Smooth muscle cell (in vitro differentiated cells): ENCODE results near the gene F5. TPM values are rescaled to one million over a fixed set of nuclear protein-coding genes. Genes with fewer than 3 reads are reported as not detected.

Experiments
- DNase-seq: peaks from one replicate; lab custom pipeline; 2025; ENCODE audit not compliant: unreplicated experiment; lab: John Stamatoyannopoulos, UW
- H2AFZ ChIP-seq: fragments of 200-600 bp; sonication (generic); 2 replicates; pipeline ENCODE4 v1.6.0; 2016; ENCODE audit warnings: antibody characterized with exemption, low read depth, mild to moderate bottlenecking
- H3F3A ChIP-seq: fragments of 200-600 bp; sonication (generic); 2 replicates; pipeline ENCODE4 v1.6.0; 2017; ENCODE audit warnings: antibody characterized with exemption, low read depth
- H3K27ac ChIP-seq: fragments of 200-600 bp; sonication (generic); 2 replicates; pipeline ENCODE4 v1.5.1; 2016; ENCODE audit warnings: low read depth, mild to moderate bottlenecking
- H3K27me3 ChIP-seq: fragments of 200-600 bp; sonication (generic); 2 replicates; pipeline ENCODE4 v1.6.1; 2016; ENCODE audit warnings: low read depth, mild to moderate bottlenecking
- H3K36me3 ChIP-seq: fragments of 200-600 bp; sonication (generic); 2 replicates; pipeline ENCODE4 v1.5.1; 2016; ENCODE audit warnings: low read depth
- H3K4me1 ChIP-seq: fragments of 200-600 bp; sonication (generic); 2 replicates; pipeline ENCODE4 v1.5.1; 2016; ENCODE audit warnings: low read depth
- H3K4me2 ChIP-seq: fragments of 200-600 bp; sonication (generic); 2 replicates; pipeline ENCODE4 v1.6.0; 2016; ENCODE audit warnings: mild to moderate bottlenecking
- H3K4me3 ChIP-seq: fragments of 200-600 bp; sonication (generic); 2 replicates; pipeline ENCODE4 v1.5.1; 2016; ENCODE audit warnings: mild to moderate bottlenecking
- H3K79me2 ChIP-seq: fragments of 200-600 bp; sonication (generic); 2 replicates; pipeline ENCODE4 v1.6.0; 2016; ENCODE audit warnings: low read depth, mild to moderate bottlenecking
- H3K9ac ChIP-seq: fragments of 200-600 bp; sonication (generic); 2 replicates; pipeline ENCODE4 v1.6.0; 2016; ENCODE audit warnings: low read depth
- H3K9me3 ChIP-seq: fragments of 200-600 bp; sonication (generic); replicated peaks from 2 replicates; pipeline ENCODE4 v1.5.1; 2016; ENCODE audit warnings: low read depth
- H4K20me1 ChIP-seq: fragments of 200-600 bp; sonication (generic); 2 replicates; pipeline ENCODE4 v1.6.0; 2016; ENCODE audit warnings: low read depth
- CTCF ChIP-seq: fragments of 200-600 bp; sonication (generic); IDR thresholded peaks from 2 replicates; pipeline ENCODE4 v1.5.1; 2017; ENCODE audit warnings: borderline replicate concordance, mild to moderate bottlenecking, antibody characterized with exemption; ENCODE audit not compliant: insufficient read depth, poor library complexity, severe bottlenecking
- WGBS: methylation state at CpG from one replicate; pipeline ENCODE4 v1.1.7; 2016; ENCODE audit warnings: low lambda C conversion rate; 5-methylcytosine and 5-hydroxymethylcytosine counted together
- polyA plus RNA-seq: library from polyadenylated mRNA; unstranded; fragments of >200 nt; fragmentation: Nextera tagmentation; extraction: Ambion mirVana; gene quantifications from 2 replicates; pipeline ENCODE4 v1.2.1, GENCODE V29; 2016
- total RNA-seq: library from RNA; depleted of rRNA; stranded (reverse); fragments of >200 nt; gene quantifications from 2 replicates; pipeline ENCODE4 v1.2.3, GENCODE V29; 2014

Gene F5
- total and polyA plus RNA-seq, 2 experiments from 2014 or later, result 0.13 to 0.45 TPM

GRCh38 chr1:169630006-169630405, 43.7 kb upstream of the F5 start, which contains the start of gene SELP:
SELP (minus strand) TSS chr1:169630124; CDS start chr1:169630074, 50 bp downstream.
- Histone ChIP-seq H4K20me1 (no peaks in the 10 kb centered on the region), H3K4me2 (no peak within 1 kb of the TSS), H3K4me3 (no peak within 1 kb of the TSS), H3K9ac (no peak within 1 kb of the TSS), H2AFZ (no peak within 1 kb of the TSS), H3K27me3 (no peaks in the 10 kb centered on the region), H3K27ac (no peak within 1 kb of the TSS), H3K4me1 (no peaks in the 10 kb centered on the region), H3K36me3 (no peaks in the 10 kb centered on the region), H3K9me3 (peaks cover 3% of the 10 kb centered on the region), H3F3A (no peaks in the 10 kb centered on the region), H3K79me2 (no peaks in the 10 kb centered on the region)
- TF ChIP-seq CTCF, result no peak
- 93% methylated on average over 1 of the region's 1 CpG for WGBS
- DNase-seq, result no peak

GRCh38 chr1:169624912-169625311, 38.6 kb upstream of the F5 start:
- H3K27ac ChIP-seq, result no peak overlapping the region
- no peak overlapping the region for H3K4me3 ChIP-seq
- no peak for DNase-seq
- H3F3A ChIP-seq, result no peaks in the 10 kb centered on the region
- H3K4me1 ChIP-seq, result no peaks in the 10 kb centered on the region
- H3K79me2 ChIP-seq, result no peaks in the 10 kb centered on the region
- no peaks in the 10 kb centered on the region for H4K20me1 ChIP-seq
- no peaks in the 10 kb centered on the region for H3K9me3 ChIP-seq
- H3K9ac ChIP-seq, result no peak overlapping the region
- H2AFZ ChIP-seq, result no peak overlapping the region
- no peaks in the 10 kb centered on the region for H3K27me3 ChIP-seq
- no peaks in the 10 kb centered on the region for H3K36me3 ChIP-seq
- TF ChIP-seq CTCF, result no peak
- no peak overlapping the region for H3K4me2 ChIP-seq
- WGBS, result 69% methylated on average over 2 of the region's 2 CpGs

GRCh38 chr1:169624122-169624521, 37.8 kb upstream of the F5 start:
- no peak for DNase-seq
- H3K79me2 ChIP-seq, result no peaks in the 10 kb centered on the region

More at GRCh38 chr1:169624122-169624521, 37.8 kb upstream of the F5 start:
- H3K4me1 ChIP-seq, result no peaks in the 10 kb centered on the region
- no peaks in the 10 kb centered on the region for H4K20me1 ChIP-seq
- no peak overlapping the region for H3K4me2 ChIP-seq
- TF ChIP-seq CTCF, result no peak
- H2AFZ ChIP-seq, result no peak overlapping the region
- H3K9me3 ChIP-seq, result no peaks in the 10 kb centered on the region
- H3K27ac ChIP-seq, result no peak overlapping the region
- H3K36me3 ChIP-seq, result no peaks in the 10 kb centered on the region
- H3K4me3 ChIP-seq, result no peak overlapping the region
- H3K27me3 ChIP-seq, result no peaks in the 10 kb centered on the region
- no peaks in the 10 kb centered on the region for H3F3A ChIP-seq
- no peak overlapping the region for H3K9ac ChIP-seq
